Mesothelial cell of epicardium (in vitro differentiated cells): ENCODE results near the gene SLC7A6. TPM values are rescaled to one million over a fixed set of nuclear protein-coding genes. Genes with fewer than 3 reads are reported as not detected.

Experiments
- DNase-seq, 2 experiments: peaks; one replicate each; pipeline ENCODE4 v3.0.0; 2021; ENCODE audit warnings: low spot score in 2 of 2; ENCODE audit not compliant: unreplicated experiment in 2 of 2
- H3K27ac Mint-ChIP-seq: 2 replicates; pipeline ENCODE4 v1.8.0; 2021; ENCODE audit warnings: mixed read lengths
- H3K27me3 Mint-ChIP-seq: 2 replicates; pipeline ENCODE4 v1.8.0; 2021; ENCODE audit warnings: low read depth, mixed read lengths
- H3K36me3 Mint-ChIP-seq: 2 replicates; pipeline ENCODE4 v1.8.0; 2021; ENCODE audit warnings: mixed read lengths
- H3K4me1 Mint-ChIP-seq: 2 replicates; pipeline ENCODE4 v1.8.0; 2021; ENCODE audit warnings: mixed read lengths
- H3K4me3 Mint-ChIP-seq: 2 replicates; pipeline ENCODE4 v1.8.0; 2021; ENCODE audit warnings: mild to moderate bottlenecking, moderate library complexity, mixed read lengths
- H3K9me3 Mint-ChIP-seq: 2 replicates; pipeline ENCODE4 v1.8.0; 2021; ENCODE audit warnings: mixed read lengths
- total RNA-seq: library from RNA; stranded (reverse); gene quantifications from 3 replicates; pipeline ENCODE4 v1.2.1, GENCODE V29; 2021
- TF ChIP-seq, protein P1 (sequence below): fragments of 200-600 bp; sonication (generic); IDR thresholded peaks from one replicate; pipeline ENCODE4 v1.5.0; 2021; ENCODE audit warnings: antibody characterized with exemption; ENCODE audit not compliant: unreplicated experiment

SLC7A6 gene
- 66.0 to 73.2 TPM (median 70.4 TPM) in 3 replicates for total RNA-seq

DNA sequence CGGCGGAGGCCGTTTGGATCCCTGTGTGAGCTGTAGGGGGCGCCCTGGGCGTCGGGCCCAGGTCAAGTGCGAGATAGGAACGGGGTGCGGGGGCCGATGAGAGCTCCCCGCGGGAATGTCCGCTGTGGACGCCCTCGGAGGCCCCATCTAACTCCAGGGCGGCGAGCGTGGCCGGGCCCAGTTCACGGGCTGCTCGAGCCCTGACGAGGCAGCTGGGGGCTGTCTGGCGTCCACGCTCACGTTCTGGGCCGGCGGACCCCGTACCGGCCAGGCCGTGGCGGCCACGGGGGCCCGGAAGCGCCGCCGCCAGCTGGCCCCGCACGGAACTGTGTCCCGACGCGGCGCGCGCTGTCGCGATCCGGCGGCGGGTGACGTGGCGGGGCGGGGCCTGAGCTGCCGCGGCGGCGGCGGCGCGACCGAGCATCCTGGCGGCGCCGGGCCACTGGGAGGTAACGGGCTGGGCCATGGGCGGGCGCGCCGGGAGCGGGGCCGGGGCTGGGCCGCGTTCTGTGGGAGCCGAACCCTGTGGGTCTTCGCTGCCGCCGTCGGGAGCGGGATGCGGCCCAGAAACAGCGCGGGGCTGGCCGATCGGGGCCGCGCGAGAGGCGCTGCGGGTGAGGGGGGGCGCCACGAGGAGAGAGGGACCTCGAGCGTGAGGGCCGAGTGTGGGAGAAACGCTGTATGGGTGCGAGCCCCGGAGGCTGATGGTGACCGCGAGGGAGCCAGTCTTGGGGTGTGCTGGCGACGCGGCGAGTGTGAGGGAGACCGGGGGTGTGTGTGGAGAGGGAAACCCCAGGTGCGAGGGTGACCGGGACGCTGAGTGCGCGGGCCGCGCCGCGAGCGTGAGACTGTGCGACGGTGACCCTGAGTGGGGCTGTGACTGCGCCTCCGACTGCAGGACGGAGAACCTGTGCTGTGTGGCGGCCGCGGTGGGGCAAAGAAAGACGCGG is at the start of gene SLC7A6:
Gene SLC7A6 (plus strand): TSS at position 399 of the 950 bp plus-strand sequence. CDS start 10,201 bp downstream, outside the sequence.
- TF ChIP-seq, protein P1, sequence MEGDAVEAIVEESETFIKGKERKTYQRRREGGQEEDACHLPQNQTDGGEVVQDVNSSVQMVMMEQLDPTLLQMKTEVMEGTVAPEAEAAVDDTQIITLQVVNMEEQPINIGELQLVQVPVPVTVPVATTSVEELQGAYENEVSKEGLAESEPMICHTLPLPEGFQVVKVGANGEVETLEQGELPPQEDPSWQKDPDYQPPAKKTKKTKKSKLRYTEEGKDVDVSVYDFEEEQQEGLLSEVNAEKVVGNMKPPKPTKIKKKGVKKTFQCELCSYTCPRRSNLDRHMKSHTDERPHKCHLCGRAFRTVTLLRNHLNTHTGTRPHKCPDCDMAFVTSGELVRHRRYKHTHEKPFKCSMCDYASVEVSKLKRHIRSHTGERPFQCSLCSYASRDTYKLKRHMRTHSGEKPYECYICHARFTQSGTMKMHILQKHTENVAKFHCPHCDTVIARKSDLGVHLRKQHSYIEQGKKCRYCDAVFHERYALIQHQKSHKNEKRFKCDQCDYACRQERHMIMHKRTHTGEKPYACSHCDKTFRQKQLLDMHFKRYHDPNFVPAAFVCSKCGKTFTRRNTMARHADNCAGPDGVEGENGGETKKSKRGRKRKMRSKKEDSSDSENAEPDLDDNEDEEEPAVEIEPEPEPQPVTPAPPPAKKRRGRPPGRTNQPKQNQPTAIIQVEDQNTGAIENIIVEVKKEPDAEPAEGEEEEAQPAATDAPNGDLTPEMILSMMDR = peak; percentile 72
- peak within 1 kb of the TSS; percentile 94 for H3K4me3 Mint-ChIP-seq
- H3K4me1 Mint-ChIP-seq = peaks cover 42% of the 10 kb centered on the region
- no peaks in the 10 kb centered on the region for H3K27me3 Mint-ChIP-seq
- H3K36me3 Mint-ChIP-seq = peaks cover 2% of the 10 kb centered on the region
- H3K9me3 Mint-ChIP-seq = no peaks in the 10 kb centered on the region
- DNase-seq = peak; percentile 71 to 85
- H3K27ac Mint-ChIP-seq = peak within 1 kb of the TSS; percentile 99

DNA sequence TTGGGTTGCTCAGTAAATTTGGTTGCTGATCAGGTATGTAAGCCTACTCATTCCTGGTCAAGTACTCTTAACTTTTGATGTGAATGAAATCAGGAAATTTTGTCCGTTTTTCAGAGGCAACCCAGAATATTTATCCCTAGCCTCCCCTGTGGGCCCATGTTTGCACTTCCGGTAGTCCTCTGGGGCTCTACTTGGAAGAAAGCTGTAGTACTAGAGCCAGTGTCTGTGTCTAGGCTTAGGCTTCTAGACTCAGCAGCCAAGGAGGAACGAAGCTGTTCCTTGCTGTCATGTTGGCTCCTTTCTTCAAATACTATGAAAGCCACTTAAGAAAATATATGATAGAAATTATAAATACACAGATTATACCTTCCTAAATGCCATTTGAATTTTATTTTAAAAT is 49.6 kb upstream of the SLC7A6 start:
- no peaks in the 10 kb centered on the region for H3K4me1 Mint-ChIP-seq
- H3K9me3 Mint-ChIP-seq = no peaks in the 10 kb centered on the region
- no peak overlapping the region for H3K4me3 Mint-ChIP-seq
- TF ChIP-seq, protein P1 = no peak
- no peaks in the 10 kb centered on the region for H3K27me3 Mint-ChIP-seq
- no peak overlapping the region for H3K27ac Mint-ChIP-seq
- DNase-seq = no peak
- H3K36me3 Mint-ChIP-seq = peaks cover 4% of the 10 kb centered on the region

DNA sequence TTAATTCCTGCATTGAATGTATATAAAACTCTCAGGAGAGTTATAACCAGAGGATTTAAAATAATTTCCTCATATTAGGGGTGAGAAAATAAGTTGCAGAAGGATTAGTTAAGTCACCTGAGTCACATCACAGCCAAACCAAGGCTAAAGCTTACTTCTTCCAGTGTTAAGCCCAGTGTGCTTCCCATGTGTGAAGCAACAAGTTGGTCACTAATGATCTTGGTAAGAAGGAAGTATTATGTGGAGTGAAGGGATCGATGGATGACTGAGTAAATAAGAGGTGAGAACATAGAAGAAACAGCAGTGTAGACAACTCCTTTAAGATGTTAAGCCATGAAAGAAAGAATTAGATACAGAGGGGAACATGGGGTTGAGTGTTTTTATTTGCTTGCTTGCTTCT is 49.0 kb upstream of the SLC7A6 start:
- H3K9me3 Mint-ChIP-seq = no peaks in the 10 kb centered on the region
- H3K27me3 Mint-ChIP-seq = no peaks in the 10 kb centered on the region
- TF ChIP-seq, protein P1 = no peak
- peaks cover 4% of the 10 kb centered on the region for H3K36me3 Mint-ChIP-seq
- H3K27ac Mint-ChIP-seq = no peak overlapping the region
- DNase-seq = no peak
- H3K4me1 Mint-ChIP-seq = no peaks in the 10 kb centered on the region
- no peak overlapping the region for H3K4me3 Mint-ChIP-seq

DNA sequence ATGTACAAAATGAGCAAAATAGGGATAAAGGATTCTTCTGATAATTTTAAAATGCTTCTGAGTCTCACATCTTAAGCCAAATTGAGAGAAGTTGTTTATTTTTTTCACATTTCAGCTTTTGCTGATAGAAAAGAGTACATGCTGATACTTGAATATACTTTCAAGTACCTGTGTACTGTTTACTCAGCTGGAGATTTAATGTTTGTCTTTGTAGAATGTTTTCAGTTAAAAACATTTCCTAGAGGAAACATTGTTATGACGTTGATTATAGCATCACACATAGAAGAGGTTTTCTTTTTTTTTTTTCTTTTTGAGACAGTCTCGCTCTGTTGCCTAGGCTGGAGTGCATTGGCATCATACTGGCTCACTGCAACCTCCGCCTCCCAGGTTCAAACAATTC is 48.1 kb upstream of the SLC7A6 start:
- Mint-ChIP-seq H3K36me3 (peaks cover 4% of the 10 kb centered on the region), H3K4me3 (no peak overlapping the region), H3K27ac (no peak overlapping the region), H3K9me3 (no peaks in the 10 kb centered on the region), H3K27me3 (no peaks in the 10 kb centered on the region), H3K4me1 (no peaks in the 10 kb centered on the region)
- DNase-seq = no peak
- TF ChIP-seq, protein P1 = no peak

DNA sequence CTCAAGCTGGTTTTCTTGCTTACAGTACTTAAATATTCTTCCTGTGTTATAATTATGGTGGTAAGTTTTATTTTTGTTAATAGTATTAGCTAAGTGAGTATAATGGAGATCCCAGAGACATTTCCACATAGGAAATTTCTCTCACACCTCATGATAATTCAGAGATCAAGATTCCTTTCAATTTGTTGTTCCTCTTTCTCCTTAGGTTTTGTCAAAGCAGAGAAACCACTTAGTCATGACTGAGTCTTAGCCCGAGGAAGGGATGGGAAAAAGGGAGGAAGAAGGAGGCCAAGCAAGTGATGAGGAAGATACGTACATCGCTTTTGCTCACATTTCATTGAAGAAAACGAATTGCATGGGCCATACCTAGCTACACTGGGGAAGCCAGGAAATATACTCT is 46.8 kb upstream of the SLC7A6 start:
- H3K4me3 Mint-ChIP-seq = no peak overlapping the region
- H3K4me1 Mint-ChIP-seq = no peaks in the 10 kb centered on the region
- no peaks in the 10 kb centered on the region for H3K9me3 Mint-ChIP-seq
- no peak for DNase-seq
- peak overlapping the region; percentile 57 for H3K27ac Mint-ChIP-seq
- TF ChIP-seq, protein P1 = no peak
- H3K27me3 Mint-ChIP-seq = no peaks in the 10 kb centered on the region
- H3K36me3 Mint-ChIP-seq = peaks cover 4% of the 10 kb centered on the region
